GM21576 (cell line): ENCODE data around the gene ADCY5.
"Not testable (repeated sequence)": the region's sequence is repeated elsewhere in the genome, so short reads cannot be mapped to it uniquely, and the experiment has no call there.

Experiments
- ATAC-seq: cut with Tn5 transposase; IDR thresholded peaks from one replicate; pipeline ENCODE4 v1.9.1; 2021; ENCODE audit warnings: mild to moderate bottlenecking, moderate library complexity; ENCODE audit not compliant: unreplicated experiment

Gene ADCY5

DNA sequence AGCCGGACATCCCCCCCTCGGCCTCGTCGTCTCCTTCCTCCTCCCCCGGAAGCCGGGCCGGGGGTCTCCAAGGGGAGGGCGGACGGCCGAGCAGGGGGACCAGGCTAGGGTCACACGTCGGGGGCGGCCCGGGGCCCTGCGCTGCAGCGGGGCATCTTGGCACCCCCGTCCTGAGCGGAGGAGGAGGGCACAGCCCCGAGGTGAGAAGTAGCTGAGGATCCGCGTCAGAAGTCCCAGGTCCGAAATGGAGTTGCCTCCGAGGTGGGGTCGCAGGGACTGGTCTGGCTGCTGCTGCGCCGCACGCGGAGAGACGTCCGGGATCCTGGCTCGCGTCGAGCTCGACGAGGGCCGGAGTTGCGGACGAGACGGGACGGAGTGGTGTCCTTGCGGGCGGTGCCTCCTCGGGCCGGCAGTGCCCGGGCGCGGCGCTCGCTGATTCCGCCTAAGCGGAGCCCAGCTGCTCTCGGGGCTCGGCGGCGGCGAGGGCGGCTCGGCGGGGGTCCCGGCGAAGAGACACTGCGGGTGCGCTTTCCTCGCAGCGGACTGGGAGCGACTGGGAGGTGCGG, at the start of gene ADCY5:
Gene ADCY5 (minus strand): TSS at position 555 of the 566 bp plus-strand sequence. CDS start 545 bp downstream, at position 10.
- no peak for ATAC-seq

DNA sequence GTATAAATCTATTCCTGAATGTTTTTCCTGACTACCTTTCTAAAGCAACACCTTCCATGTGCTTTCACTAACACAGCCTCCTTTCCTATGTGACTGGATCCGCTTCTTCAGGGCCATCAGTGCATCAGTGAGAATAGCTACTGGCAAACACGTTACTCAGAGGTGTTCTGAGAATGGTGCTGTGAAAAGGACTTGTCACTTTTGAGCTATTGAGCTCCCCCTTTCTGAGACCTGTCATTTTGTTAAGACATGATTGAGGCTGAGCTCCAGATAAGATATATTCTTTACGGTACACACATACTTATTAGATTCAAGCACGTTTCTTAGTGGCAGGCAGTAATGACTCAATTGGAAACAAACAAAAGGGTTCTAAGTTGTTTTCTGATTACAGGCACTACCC, 45.0 kb upstream of the ADCY5 start:
- ATAC-seq, result no peak

DNA sequence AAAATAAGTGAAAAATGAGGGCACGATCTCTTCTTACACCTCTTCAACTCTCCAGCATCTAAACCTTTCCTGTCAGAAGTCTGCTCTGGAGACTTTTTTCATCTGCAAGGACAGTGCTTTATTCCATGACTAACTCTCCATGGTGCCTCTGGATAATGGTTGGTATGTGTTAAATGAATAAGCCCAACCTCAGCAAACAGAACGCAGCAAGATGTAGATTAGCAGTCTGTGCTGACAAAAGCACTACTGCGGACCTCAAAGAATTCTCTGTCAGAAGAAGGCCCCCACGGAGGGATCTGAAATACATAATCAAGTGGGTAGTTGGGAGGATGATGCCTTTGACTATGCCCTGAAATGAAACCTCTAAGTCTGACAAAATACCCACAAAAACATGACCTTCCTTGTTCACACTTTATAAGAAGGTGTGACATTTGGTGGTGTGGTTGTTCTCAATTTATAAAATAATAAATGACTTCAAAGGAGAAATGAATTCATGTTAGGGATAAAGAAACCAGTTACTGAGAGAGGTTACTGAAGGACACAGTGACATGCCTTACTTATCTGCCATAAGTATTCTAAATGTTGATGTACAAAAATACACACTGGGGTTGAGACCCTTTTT, 43.2 kb upstream of the ADCY5 start:
- ATAC-seq, result no peak

DNA sequence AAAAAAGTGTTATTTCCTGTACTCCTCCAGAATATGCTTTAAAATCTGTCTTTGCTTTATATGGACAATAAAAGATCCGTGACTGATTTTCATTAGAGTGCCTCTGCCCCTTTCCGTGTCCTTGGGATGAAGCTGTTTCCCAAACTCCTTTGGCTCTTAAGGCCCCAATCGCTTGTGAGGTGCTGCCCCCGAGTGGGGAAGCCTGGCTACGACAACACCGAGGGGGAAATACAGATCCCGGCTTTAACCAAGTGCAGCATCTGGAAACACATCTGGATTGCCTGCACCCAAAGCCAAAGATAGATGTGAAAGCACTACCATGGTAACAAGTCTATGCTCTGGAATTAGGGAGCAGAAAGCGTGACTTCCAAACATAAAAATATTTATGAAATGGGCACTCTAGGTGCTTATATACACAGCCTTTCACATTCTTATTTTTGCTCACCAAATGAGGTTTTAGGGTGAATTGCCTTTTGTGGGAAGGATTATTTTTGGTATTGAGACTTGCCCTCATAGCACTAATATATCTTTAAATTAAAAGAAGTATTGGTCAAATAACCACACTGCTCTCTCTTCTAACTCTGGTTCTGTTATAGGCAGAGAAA, 40.6 kb upstream of the ADCY5 start:
- ATAC-seq, result no peak

DNA sequence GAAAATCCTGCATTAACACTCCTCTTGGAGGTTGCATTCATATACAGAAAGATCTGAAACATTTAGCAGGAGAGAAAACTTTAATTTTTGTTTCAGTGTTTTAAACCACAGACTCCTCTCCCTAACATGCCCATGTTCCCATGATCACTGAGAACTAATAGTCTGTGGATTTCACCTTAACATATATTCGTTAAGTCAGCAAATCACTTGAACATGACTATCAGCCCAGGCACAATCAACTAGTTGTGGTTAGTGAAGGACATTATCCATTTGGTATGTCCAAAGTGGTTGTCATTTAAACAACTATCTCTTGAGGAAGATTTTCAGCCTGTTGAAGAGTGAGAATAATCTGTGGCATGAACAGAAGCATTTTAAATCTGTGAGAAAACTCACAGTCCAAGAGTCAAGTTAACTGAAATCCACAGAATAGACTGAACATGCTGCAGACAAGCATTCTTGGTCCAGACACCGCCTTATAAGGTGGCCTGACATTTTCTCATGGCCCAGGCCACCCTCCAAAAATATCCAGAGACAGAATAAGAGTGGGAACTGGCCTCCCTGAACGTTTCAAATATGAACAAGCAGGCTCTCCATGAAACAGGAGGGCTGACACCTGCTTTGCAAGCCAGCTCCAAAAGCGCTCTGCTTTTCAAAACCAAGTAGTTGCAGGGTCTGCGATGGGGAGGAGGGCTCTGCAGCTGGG, 39.9 kb upstream of the ADCY5 start:
- no peak for ATAC-seq

DNA sequence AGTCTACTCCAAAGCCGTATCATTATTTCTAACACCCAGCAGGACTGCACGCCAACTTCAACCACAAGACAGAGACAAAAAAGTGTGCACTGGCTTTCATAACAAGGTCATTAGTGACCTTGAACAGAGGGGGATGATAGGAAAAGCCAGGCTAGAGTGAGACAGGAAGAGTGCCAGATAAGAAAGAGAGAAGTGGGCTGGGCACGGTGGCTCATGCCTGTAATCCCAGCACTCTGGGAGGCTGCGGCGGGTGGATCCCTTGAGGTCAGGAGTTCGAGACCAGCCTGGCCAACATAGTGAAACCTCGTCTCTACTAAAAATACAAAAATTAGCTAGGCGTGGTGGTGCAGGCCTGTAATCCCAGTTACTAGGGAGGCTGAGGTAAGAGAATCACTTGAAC, 38.2 kb upstream of the ADCY5 start:
- not testable (repeated sequence) for ATAC-seq

DNA sequence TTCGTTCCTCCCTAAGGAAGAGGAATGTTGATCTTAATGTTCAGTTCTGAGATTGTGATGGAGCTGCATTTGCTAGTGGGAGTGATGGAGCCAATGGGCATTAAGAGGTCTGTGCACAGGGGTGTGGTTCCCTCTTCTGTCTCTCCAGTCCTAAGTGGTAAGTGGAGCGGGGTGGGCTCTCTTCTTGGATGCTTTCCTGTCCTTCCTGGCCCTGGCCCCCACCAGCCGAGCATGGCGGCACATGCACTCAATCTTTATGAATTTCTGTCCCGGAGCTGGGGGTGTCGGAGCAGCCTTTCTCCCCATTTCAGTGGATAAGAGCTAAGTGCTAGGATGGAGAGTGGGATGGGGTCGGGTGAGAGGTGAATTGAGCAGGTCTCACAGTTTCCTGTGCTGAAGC, 37.6 kb upstream of the ADCY5 start:
- ATAC-seq, result no peak

DNA sequence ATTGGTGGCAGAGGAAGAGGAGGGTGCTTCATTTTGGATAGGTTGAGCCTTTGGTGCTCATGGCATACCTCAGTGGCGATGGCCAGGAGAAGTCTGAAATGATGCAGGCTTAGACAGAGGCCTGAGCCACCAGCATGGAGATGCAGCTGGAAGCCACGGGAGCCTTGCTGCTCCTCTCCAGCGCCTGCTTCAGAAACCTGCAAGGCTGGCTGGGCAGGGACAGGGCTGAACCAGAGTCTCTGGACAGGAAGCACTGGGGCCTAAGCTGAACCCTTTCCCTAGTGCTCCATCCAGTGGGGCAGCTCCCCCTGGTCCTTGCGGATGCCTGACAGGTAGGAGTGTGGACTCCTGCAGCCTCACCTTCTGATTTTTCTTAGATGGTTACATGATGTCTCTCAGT, 36.7 kb upstream of the ADCY5 start:
- ATAC-seq, result no peak

DNA sequence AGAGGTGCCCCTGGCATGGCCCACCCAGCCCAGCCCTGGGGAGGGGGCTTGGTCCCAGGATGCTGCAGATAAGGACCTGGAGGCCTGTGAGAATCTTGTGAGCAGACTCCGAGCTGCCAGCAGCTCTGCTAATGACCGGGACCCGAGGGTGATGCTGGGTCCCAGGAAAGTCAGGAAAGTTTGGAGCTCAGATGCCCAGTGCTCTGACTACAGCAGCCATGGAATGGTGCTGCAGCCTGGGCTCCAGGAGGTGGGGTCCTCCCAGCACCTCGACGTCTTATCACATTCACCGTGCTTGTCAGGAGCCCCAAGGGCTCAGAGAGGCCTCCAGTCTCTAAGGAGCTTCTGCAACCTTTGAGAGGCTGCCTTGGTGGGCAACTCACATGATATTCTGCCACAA, 34.3 kb upstream of the ADCY5 start:
- ATAC-seq, result no peak

DNA sequence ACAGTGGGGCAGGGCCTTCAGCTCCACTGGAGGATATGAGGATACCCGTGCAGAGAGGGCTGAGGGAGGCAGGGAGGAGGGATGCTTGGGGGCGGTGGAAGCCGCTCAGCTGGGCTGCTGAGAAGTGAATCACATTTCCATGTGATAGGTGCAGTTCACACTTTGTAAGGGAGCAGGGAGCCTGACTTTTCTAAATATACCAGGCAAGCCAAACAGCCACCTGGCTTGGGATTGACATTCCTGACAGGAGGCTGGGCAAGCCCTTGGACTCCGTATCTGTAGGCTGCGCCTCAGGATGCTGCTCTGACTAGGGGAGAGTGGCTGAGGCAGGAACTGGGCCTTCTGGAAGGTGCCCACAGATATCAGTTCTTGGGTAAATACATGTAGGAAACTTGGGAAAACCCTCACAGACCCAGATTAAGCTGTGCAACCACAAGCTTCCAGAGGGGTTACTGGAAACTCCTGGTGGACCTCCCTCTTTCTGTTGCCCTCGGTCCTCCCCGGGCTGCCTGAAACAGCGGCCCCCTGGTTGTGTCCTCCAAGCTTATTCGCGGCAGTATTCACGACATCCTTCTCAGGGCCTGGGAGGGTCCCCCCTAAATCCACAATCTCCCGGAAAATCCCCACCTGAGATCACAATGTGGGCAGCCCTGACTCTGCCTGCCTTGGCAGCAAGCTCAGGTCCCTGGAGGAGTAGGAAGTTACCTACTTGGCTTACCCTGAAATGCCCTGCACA, 33.0 kb upstream of the ADCY5 start:
- no peak for ATAC-seq

DNA sequence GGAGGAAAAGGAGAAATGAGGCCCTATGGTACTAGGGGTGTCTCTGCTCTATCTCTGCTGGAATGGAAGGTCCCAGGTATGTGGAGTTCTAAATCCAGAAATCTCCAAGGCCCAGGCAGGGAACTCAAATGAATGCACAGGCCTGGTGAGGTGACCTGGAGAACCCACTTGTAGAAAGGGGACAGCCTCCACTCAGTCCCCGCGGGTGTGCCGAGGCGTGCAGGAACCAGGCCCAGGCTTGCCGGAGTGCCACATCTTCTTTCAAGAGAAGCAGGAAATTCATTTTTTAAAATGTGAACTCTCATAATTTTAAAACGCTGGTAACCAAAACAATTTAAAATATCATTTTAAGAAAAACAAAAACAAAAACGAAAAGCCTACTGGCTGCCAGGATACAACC, 32.2 kb upstream of the ADCY5 start:
- no peak for ATAC-seq

DNA sequence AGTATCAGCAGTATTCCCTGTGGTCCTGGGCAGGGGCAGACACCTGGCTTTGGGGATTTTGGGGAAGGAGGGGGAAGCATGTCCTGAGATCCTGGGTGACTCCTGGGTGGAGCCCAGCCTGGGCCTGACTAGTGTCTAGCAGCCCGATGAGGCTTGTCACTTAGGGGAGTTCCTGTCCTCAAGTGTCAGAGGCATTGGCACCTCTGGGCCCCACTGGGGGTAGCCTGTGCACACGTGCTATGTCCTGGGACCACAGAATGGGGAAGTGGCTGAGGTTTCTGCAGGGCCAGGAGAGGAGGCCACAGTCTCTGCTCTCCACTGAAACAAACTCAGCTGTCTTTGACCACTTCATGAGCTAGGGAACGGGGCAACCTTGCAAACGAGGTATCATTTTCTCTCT, 31.5 kb upstream of the ADCY5 start:
- ATAC-seq, result peak; percentile 43

DNA sequence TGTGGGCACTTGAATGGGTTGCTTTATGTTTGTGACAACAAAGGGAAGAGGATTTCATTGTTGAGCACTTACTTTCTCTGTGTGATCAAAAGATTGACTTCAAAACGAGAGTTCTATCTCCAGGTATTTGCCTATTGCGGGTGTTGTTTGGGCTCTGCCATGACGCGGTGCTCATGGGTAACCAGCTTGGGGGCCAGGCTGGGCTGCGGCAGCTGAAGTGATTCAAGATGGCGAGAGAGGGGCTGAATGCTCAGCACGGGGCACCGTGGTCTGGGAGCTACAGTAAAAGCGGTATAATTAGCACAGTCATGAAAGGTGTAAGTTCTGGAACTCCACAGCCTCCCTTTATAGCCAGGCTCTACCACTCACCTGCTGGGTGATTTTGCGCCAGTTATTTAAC, 31.0 kb upstream of the ADCY5 start:
- no peak for ATAC-seq

DNA sequence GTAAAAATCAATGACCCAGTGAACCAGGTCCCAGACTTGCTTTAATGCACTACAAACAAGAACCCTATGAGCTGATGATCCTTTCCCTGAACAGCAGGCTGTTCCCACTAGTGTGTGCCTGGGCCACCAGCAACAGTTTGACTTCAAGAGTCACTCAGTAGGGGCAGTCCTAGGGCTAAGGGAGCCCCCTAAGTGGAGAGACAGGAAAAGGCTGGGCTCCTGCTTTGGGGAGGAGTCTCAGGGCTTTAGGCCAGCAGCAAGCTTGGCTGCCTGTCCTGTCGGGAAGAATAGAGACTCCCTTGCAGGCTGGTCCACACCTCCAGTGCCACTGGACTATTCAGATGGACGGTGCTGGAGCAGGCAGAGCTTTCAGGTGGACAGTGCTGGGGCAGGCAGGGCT, 29.4 kb upstream of the ADCY5 start:
- ATAC-seq, result no peak

DNA sequence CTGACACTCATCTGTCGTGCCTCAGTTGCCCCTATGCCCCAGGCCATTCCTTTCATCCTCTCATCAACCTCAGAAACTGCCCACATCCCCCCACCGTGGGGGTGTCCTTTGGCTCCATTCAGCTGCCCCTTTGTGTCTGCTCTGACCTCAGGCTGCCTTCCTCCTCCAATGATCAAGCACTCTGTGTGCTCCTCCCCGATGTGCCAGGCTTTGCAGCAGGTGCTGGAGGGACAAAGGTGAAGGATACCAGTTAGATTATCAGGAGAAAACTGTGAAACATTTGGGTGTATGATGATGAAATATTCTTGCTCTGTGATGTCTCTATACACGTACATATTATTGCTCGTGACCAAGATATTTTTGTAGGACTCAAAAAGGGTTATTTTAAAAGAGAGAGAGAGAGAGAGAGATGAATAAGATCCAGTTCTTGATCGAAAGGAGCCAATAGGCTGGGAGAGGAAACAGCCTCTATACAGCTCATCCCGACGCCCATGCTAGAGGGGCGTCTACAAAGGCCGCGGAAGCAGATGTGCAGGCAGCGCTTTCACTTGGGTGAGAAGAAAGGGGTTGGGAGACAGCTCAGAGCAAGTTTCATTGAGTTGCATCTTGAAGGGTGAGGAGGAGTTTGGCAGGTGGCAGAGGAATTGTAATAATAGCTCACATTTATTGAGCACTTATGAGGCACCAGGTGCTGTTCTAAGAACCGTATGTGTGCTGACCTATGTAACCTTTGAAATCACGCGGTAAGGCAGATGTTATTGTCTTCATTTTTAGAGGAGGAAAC, 28.3 kb upstream of the ADCY5 start:
- no peak for ATAC-seq

DNA sequence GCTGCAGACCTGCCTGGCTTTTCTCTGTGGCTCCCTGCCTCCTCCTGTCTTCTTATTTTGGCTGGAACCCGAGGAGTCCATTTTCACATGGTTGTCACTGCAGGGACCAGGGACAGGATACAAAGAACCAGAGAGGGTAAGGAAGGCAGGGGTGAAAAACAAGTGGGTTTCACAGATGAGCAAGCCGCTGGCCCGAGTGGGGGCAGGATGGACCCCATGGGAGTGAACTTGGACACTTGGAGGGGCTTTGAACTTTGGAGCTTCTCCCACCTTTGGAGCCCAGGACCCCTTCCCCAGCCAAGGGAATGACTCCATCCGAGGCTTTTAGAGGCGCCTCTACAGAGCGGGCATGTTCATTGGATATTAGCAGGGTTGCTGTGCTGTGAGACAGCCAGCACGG, 26.9 kb upstream of the ADCY5 start:
- ATAC-seq, result no peak

DNA sequence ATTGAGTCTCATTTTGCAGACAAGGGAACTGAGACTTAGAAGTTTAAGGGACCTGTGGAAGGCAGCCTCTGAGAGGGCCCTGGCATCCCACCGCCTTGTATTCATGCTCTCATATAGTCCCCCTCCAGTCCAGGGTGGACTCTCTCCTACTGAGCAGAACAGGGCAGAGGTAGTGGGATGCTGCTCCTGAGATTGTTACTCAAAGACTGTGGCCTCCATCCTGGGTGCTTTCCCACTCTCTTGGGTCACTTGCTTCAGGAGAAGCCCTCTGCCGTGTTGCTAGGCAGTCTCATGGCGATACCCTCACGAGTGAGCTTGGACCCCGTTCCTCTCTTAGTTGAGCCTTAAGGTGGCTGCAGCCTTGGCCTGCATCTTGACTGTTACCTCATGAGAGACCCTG, 22.2 kb upstream of the ADCY5 start:
- no peak for ATAC-seq

DNA sequence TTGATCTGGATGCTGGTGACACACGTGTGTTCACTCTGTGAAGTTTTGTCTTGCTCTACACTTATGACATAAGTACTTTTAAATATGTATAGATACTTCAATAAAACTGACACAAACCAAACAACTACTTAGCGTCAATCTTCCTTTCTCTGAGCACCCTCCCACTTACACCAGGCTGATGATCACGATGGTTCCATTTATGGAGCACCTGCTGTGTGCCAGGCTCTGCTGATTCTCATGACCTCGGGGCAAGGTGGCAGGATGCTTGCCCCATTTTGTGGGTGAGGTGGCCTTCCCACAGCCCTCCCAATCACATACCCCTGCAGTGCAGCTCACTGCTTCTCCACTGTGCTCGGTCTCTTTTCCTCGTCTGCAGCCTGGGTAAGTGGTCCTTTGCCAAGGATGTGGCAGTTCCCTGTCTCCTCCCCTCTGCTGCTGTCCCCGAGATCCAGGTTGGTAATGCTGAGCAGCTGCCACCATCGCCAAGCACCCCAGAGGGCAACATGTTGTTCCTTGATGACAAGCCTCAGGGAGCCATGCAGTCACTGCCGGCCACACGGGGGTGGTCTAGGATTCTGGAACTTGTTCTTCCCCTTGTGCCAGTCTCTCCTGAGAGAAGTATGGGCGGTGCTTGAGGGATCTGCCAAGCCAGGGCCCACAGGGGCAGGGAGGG, 20.6 kb upstream of the ADCY5 start:
- no peak for ATAC-seq

DNA sequence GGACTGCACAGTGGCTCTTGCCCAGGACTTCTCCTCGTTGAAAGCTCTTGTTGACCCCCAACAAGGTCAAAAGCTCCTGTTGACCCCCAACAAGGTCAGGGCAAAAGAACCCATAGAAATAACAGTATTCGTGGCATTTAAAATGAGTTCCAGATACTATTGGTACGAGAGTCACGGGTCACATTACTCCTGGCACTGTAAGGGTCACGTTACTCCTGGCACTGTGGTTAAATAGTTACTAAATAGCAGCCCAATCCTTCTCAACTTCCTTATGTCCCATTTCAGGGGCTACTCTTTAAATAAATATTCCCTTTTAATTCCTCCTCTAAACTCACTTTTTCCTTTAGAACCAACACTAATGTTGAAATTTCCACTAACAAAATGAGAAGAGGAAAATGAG, 18.2 kb upstream of the ADCY5 start:
- ATAC-seq, result no peak

DNA sequence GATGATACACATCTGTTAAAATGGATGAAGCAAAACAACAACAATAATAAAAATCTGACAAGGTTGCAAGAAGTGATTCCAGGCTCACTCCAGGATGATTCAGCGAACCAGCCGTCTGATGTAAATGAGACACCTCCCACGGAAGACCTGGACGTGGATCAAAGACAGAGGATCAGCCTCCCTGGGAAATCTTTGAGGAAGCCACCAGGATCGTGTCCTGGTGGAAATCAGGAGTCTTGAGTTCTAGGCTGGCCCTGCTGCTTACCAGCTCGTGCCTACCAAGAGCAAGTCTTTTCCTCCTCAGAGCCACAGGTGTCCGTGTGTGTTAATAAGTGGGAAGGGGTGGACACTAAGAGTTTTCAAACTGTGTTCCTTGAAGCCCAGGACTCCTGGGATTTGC, 15.3 kb upstream of the ADCY5 start:
- ATAC-seq, result no peak
